Measurements from ENCODE around the gene PRPS1L1.

- TF ChIP-seq, protein P1, sequence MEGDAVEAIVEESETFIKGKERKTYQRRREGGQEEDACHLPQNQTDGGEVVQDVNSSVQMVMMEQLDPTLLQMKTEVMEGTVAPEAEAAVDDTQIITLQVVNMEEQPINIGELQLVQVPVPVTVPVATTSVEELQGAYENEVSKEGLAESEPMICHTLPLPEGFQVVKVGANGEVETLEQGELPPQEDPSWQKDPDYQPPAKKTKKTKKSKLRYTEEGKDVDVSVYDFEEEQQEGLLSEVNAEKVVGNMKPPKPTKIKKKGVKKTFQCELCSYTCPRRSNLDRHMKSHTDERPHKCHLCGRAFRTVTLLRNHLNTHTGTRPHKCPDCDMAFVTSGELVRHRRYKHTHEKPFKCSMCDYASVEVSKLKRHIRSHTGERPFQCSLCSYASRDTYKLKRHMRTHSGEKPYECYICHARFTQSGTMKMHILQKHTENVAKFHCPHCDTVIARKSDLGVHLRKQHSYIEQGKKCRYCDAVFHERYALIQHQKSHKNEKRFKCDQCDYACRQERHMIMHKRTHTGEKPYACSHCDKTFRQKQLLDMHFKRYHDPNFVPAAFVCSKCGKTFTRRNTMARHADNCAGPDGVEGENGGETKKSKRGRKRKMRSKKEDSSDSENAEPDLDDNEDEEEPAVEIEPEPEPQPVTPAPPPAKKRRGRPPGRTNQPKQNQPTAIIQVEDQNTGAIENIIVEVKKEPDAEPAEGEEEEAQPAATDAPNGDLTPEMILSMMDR (IDR thresholded peaks at IDR 0.05) = no peak
- TF ChIP-seq EZH2 (IDR thresholded peaks at IDR 0.05) (no peak), EZH2phosphoT487 (IDR thresholded peaks at IDR 0.05) (no peak)
These were observed 38.8 kb downstream of the PRPS1L1 start for GRCh38 chr7:17988858-17989257.

All from neural progenitor cell (in vitro differentiated cells).